ENCODE measurements around the gene IKZF3.
A peak's percentile ranks its signal among the peaks of the same experiment; 100 is the strongest.

The IKZF3 gene

DNA sequence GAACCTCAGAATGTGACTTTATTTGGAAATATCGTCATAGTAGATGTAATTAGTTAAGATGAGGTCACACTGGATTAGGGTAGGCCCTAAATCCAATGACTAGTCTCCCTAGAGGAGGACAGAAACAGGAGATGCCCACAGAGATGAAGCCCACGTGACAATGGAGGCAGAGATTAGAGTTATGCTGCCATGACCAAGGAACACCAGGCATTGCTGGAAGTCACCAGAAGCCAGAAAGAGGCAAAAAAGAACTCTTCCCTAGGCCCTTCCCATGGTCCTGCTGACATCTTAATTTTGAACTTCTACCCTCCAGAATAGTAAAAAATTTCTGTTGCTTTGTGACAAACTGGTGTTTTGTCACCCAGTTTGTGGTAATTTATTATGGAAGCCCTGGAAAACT lies 49.6 kb downstream of the IKZF3 start:
- DNase-seq, result no peak

DNA sequence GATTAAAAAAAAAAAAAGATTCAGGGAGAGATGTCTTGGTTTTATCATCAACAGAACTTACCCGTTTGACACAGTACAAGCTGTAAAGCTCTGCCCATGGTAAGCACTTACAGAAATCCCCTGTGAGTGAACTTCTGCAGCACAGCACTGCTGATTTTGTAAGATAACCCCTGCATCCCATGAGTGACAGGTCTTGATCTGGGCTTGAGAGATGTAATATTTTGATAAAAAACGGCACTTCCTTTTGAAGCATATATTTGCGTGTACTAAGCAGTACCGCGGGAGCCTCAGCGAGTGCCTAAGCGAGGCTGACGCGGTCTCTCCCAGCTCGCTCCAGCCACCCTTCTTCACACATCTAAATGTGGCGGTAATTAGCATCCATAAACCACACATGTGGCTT lies 50.5 kb downstream of the IKZF3 start:
- peak; percentile 46 for DNase-seq

- no peak for DNase-seq
These were observed 51.6 kb downstream of the IKZF3 start for GRCh38 chr17:39812466-39812865.

DNA sequence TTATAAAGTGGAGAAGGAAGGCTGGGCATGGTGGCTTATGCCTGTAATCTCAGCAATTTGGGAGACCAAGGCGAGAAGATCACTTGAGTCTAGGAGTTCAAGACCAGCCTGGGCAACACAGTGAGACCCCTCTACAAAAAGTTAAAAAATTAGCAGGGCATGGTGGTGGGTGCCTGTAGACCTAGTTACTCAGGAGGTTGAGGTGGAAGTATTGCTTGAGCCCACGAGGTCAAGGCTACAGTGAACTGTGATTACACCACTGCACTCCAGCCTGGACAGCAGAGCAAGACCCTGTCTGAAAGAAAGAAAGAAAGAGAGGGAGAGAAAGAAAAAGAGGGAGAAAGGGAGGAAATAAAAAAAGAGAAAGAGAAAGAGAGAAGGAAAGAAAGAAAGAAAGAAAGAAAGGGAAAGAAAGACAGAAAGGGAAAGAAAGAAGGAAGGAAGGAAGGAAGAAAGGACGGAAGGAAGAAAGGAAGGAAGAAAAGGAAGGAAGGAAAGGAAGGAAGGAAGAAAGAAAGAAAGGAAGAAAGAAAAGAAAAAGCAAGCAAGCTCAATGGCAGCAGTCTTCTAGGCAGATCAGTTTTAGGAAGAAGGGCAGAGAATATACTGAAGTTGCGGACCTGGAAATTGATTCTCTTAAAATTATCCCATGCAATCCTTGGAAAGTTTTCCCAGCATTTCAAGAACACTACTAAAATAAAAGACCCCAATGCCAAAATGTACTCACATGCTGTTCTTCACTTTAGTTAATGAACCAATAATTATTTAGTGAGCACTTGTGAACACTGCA lies 53.0 kb downstream of the IKZF3 start:
- DNase-seq, result no peak

DNA sequence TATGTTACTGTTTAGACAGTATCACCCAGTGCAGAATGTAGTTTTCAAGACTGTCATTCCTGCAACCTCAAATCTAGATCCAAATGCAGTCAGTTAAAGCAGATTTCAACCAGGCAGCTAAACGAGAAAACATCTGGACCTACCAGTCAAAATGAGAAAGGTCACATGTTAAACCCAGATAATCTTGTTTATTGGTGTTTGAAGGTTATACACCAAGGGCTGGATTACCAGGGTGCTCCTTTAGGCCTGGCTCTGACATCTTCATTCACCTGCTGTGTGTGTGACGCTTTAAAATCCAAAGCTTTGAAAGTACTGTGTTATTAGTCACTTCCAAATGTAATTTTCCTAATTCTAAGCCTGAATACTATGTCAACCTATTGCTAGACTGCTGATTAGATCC lies 54.9 kb downstream of the IKZF3 start:
- DNase-seq, result no peak

- no peak for DNase-seq
These were observed 55.6 kb downstream of the IKZF3 start for GRCh38 chr17:39808409-39808997.

- DNase-seq, result no peak
These were observed 59.3 kb downstream of the IKZF3 start for GRCh38 chr17:39804839-39805238.

DNA sequence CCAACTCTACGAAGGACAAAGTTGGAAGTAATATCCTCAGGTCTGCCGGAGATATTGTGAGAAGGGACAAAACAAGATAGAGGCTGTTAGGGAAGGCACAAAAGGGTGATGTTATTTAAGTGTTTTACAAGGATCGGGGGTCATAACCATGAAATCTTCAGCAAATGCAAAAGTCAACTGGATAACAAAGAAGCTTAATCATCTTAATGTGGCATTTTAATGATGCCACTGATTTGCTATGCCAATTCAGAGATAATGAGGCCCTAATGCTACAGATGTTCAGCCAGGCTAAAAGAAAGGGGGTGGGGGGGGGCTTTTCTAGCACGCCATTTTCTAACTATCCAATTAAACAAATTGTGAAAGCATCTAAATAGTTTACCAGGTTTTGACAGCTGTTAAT lies 63.1 kb downstream of the IKZF3 start:
- no peak for DNase-seq

- peak; percentile 17 for DNase-seq
These were observed 63.6 kb downstream of the IKZF3 start for GRCh38 chr17:39800540-39800939.

DNA sequence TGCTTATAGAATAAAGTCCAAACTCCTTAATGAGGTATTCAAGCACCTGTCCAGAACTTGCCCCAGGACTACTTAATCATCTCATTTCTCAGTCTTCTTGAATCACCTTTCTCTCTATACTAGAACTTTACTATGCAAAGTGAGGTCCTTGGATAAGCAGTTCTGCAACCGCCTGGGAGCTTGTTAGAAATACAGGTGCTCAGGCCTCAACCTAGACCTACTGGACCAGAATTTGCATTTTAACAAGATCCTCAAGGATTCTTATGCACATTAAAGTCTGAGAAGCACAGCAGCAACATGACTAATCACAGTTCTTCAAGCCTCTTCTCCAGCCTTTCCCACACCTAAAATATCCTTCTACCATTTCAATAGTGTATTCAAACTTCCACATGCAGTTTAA lies 64.7 kb downstream of the IKZF3 start:
- no peak for DNase-seq

DNA sequence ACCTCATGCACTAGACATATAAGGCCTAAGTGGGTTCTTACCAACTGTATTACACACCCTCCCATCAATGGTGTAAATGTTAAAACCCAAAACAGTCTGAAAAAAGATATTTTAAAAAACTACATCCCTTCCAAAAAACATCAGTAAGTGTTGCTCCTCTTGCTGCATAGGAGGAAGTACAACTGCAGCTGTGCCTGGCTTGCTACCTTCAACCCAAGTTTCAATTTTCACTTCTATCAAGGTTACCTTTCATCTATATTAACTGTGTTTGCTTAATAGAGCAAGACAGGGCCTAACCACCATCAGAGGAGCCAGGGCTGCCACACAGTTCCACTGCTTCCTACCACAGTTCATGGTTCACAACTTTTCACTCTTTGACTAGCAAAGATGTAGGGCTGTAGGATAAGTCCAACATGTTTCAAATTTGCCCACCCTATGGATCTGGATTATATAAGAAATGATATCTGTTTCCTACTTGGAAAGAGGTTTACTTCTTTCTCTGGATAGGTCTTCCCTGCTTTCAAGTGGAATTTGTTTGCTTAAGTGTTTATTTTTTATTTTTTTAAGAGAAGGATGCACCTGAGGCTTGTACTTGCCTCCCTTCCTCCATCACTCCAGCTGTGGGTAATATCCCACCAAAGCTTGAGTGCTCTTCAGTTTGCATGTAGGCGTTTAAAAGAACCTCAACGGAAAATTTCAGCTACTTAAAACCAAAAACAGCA lies 69.7 kb downstream of the IKZF3 start:
- no peak for DNase-seq

GRCh38 chr17:39793301-39793872 lies 70.7 kb downstream of the IKZF3 start:
- DNase-seq, result no peak

DNA sequence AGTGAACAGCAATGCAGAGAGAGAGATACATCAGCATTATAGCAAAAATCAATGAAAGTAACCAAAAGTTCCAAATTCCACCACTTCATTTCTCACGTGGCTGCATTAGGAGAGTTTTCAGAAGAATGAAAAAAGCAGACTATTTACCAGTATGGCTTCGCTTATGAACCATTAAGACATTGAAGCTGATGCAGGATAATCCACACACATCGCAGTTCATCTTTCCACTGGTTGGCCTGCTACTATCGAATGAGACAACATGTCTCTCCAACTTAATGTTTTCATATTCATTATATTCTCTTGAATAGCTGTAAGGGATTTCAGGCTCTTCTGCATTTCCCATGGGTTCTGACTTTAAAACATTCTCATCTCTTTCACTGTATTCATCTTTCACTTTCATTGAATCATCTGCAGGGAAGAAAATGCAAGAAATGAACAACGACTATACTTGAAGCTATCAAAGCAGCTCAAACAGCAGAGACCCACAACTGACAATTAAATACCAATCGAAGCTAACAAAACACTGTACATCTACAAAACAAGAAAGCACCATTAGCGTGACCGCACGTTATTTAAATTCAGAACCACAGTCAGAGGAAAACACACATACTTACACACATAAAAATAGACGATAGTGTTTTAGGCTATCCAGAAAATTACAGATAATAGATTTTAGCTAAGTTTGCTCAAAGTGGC lies 71.4 kb downstream of the IKZF3 start:
- DNase-seq, result no peak

GRCh38 chr17:39791111-39791992 lies 72.8 kb downstream of the IKZF3 start:
- DNase-seq, result no peak

DNA sequence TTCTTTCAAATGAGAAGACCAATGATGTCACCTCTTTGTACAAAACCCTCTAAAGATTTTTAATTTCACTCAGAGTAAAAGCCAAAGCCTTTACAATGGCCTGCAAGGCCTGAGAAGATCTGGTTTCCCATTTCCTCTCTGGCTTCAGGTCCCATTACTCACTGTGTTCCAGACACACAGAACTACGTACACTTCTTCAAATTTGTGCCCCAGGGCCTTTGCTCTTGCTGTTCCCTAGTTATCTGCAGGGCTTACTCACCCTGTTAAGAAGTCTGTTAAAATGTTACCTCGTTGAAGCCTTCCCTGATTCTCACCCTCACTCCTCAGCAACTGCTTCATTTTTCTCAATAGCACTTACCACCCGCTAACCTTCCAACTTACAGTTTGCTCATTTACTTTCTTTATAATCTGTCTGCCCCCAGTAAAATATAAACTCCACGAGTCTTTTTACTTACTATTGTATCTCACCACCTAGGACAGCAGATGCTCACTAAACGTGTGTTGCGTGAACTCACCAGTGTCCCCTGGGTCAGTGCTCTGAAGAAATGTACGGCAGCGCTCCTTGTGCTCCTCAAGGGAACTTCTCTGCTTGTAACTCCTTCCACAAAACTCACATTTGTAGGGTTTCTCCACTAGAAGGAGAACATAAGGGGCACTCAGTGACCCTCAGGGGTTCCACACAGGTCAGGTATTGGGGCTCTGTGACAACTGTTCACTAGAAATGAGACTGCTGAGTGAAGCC lies 76.2 kb downstream of the IKZF3 start:
- no peak for DNase-seq

DNA sequence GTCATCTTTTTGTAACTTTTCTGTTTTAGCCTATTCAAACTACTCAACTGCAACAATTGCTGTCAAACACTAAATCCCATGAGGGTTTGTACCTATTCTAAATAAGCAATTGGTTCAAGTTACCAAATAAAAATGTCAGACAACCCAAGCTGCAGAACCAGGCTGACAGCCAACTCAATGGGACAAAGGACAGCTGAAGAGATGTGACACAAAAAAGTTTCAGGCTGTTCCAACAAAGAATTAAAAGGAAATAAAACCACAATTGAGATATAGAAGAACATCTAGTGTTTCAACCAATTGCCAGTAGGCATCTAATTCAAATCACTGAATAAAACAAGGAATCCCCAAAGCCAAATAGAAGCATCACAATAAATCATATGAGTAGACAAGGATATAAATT lies 77.1 kb downstream of the IKZF3 start:
- no peak for DNase-seq

- DNase-seq, result no peak
These were observed 81.1 kb downstream of the IKZF3 start for GRCh38 chr17:39782980-39783379.

DNA sequence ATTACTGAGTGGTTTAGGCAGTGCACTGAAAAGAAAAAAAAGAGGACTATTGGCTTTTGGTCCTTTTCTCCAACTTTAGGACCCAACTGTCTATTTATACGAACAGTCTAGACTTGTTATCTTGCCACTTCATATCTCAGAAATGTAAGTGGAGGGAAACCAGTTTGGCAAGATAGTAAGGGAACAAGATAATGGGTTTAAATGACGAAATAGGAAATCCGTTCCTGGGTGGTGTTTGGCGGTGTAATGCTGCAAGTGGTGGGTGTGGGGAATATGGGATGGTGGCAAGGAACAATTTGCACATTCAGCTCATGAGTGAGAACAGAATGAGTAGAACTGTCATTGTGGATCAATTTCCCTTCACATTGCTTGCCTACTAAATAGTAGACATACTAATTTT lies 81.6 kb downstream of the IKZF3 start:
- DNase-seq, result no peak

GRCh38 chr17:39781861-39782213 lies 82.3 kb downstream of the IKZF3 start:
- DNase-seq, result no peak

GRCh38 chr17:39781031-39781860 lies 82.9 kb downstream of the IKZF3 start:
- no peak for DNase-seq

Data from T-helper 9 cell (primary cell).